HG03354 (cell line): ENCODE results near the gene XYLT2.
"Not testable (repeated sequence)": the region's sequence is repeated elsewhere in the genome, so short reads cannot be mapped to it uniquely, and the experiment has no call there.

Source experiments
- ATAC-seq: cut with Tn5 transposase; IDR thresholded peaks from one replicate; pipeline ENCODE4 v1.9.1; 2021; ENCODE audit warnings: mild to moderate bottlenecking; ENCODE audit not compliant: unreplicated experiment, poor library complexity, severe bottlenecking

Gene XYLT2

GRCh38 chr17:50345432-50346312, at the start of gene XYLT2:
TSS of gene XYLT2 (plus strand) at chr17:50346126. CDS start at chr17:50346141, 15 bp downstream.
- ATAC-seq, result peak; percentile 75

DNA sequence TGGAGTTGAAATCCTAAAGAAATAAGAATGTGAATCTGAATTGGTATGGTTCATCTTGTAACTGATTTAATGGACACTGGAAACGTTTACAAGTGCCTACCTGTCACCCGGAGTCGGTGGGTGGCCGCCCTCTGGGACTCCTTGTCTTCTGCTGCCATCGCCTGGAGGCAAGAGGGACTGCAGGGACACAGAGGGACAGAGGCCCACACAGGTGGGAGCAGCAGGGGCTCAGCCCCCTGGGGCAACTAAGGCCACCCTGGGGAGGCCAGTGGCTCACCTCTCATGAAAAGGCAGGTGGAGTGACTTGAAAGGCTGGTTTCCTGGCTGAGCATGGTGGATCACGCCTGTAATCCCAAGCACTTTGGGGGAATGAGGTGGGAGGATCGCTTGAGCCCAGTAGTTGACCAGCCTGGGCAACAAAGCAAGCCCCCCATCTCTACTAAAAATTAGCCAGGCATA, 48.5 kb upstream of the XYLT2 start:
- ATAC-seq, result peak; percentile 53

- ATAC-seq, result no peak
These were observed 47.9 kb upstream of the XYLT2 start for GRCh38 chr17:50298018-50298417.

GRCh38 chr17:50299776-50300175, 46.1 kb upstream of the XYLT2 start:
- ATAC-seq, result no peak

DNA sequence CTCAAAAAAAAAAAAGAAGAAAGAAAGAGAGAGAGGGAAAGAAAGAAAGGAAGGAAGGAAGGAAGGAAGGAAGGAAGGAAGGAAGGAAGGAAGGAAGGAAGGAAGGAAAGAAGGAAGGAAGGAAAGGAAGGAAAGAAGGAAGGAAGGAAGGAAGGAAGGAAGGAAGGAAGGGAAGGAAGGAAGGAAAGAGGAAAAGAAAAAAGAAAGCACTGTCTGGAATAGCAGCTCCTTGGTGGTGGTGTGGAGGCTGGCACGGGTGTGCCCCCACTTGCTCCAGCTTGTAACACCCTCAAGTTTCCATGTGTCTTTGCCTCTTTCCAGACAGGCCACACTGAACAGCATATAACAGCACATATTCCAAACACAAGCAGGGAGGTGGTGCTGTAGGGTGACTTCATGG, 45.1 kb upstream of the XYLT2 start:
- not testable (repeated sequence) for ATAC-seq

GRCh38 chr17:50301891-50302584, 43.9 kb upstream of the XYLT2 start:
- no peak for ATAC-seq

DNA sequence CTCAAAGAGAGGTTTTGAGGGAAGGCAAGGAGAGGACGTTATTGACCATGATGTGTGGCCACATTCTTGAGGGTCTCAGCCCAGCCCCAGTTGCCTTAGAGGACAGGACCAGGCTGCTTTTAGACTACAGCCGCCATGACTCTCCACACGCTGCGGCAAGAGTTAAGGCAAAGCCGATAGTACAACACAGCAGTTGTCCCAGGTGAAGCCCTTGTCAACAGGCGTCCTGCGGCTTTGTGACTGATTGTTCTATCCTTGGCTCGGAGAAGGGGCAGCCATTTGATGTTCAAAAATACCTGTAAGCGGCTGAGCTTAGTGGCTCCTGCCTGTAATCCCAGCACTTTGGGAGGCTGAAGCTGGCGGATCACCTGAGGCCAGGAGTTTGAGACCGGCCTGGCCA, 42.9 kb upstream of the XYLT2 start:
- ATAC-seq, result no peak

DNA sequence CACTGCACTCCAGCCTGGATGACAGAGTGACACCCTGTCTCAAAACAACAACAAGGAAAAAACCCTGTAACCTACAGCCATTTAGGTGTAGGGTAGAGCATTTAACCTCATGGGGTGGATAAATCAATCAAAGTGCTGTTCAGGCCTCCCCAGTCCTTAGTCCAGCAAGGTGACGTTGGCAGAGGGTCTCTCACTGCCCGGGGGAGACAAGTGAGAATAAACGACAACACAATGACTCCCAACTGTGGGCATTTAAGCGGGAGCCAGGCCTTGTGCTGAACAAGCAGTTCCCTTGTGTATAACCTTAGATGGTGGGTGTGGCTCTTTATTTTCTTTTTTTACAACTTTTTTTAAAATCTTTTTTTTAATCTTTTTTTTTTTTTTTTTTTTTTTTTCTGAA, 42.3 kb upstream of the XYLT2 start:
- ATAC-seq, result no peak

DNA sequence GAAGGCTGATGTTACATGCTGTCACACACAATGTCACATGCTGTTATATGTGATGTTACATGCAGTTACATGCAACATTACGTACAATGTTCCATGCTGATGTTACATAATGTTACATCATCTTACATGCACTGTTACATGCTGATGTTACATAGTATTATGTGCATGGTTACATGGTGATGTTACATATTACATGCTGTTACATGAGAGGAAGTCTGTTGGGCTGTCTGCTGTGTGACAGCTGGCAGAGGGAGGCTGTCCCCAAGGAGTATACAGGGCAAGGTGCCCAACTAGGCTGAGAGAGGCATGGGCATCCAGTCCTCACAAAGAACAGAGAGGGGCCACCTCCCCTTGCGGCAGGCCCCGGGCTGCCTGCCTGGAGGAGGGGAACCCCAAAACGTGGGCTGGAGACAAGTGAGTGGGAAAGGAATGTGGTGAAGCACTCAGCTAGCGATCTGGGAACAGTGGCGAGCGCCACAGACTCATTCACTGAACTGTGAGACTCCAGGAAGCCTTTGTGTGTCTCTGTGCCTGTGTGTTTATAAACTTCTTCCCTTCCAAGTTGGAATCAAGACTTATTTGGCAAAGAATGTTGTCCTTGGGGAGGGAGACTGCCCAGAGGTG, 41.0 kb upstream of the XYLT2 start:
- ATAC-seq, result no peak

- no peak for ATAC-seq
These were observed 38.3 kb upstream of the XYLT2 start for GRCh38 chr17:50307654-50308053.

DNA sequence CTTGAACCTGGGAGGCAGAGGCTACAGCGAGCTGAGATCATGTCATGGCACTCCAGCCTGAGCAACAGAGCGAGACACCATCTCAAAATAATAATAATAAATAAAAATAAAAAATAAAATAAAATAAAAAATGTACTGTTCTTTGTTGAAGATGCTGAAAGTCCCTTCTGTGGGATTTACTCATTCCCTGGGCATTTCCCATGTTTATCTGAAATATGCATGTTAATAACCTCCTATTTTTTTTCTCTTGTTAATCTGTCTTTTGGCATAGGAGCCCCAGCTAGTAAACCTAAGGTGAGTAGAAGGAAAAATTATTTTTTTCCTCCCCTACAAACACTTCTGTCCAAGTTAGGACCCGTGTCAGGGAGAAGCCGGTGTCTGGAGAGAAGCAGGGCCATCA, 37.3 kb upstream of the XYLT2 start:
- no peak for ATAC-seq

DNA sequence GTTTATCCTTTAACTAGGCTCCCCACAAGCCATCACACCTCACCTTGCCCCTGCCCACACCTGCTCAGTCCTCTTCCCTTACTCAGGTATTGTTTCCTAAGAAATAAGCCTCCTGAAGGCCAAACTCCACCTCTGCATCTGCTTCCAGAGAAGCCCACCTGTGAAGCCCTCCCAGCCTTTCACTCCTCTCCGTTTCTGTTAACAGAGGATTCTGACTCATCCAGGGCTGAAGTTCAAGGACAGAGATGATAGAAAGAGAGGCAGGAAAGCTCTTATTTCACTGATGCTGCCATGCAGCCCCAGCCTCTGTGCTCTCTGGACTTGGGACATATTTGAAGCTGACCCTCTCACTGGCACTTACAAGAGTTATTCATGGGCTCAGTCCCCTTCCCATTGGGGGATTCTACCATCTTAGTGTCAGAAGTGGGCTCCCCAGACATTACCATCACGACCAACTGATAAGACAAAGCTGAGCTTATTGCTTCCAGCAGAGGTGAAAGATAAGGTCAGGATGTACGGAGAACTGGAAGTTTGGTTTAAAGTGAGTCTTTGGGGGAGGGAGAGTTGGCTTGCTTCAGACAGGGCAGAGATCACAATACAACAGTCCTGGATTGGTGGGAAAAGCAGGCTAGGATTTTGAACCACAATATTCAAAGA, 35.3 kb upstream of the XYLT2 start:
- ATAC-seq, result no peak

GRCh38 chr17:50311112-50311460, 34.8 kb upstream of the XYLT2 start:
- ATAC-seq, result no peak

- ATAC-seq, result no peak
These were observed 34.4 kb upstream of the XYLT2 start for GRCh38 chr17:50311483-50311882.

GRCh38 chr17:50312308-50312707, 33.6 kb upstream of the XYLT2 start:
- no peak for ATAC-seq

DNA sequence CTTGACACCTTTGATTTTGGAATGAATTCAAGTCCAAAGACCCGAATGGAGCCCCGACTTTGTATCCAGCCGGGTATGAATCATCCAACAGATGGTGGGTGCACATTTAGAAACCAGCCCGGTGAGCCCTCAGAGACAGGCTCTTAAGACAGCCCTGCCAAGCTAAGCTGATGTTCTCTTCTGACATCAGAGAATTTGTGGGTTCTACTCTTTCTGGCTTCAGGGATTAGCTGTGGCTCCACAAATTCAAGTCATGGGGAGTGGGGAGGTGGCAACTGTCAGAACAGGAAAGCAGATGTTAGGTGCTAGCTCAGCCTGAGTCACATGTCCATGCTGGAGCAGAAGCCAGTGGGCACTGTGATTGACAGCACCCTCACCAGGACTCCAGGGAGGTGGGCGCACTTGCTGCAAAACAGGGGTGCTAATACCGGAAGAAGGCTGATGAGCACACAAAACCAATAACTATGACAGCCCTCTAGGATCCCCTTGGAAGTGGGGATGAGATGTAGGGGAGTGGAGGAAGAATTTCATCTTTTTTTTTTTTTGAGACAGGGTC, 31.4 kb upstream of the XYLT2 start:
- ATAC-seq, result no peak

- ATAC-seq, result no peak
These were observed 29.8 kb upstream of the XYLT2 start for GRCh38 chr17:50316016-50316587.

DNA sequence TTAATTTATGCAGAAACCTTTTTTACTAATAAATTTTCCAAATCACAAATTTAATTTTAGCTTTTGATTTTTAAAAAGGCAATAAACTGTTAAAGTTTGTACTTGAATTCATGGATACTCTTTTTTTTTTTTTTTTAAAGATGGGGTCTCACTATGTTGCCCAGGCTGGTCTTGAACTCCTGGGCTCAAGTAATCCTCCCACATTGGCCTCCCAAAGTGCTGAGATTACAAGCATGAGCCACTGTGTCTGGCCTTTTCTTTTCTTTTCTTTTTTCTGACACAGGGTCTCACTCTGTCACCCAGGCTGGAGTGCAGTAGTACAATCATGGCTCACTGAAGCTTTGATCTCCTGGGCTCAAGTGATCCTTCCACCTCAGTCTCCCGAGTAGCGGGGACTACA, 29.3 kb upstream of the XYLT2 start:
- ATAC-seq, result not testable (repeated sequence)

GRCh38 chr17:50317121-50317520, 28.8 kb upstream of the XYLT2 start:
- no peak for ATAC-seq
